IPS DF 4.7 (cell line): ENCODE data around the gene NPAS3.

ENCODE experiments used
- DNase-seq: peaks from one replicate; pipeline ENCODE4 v3.0.0-alpha.2; 2013; ENCODE audit warnings: low spot score; ENCODE audit errors: extremely low read depth

The NPAS3 gene

DNA sequence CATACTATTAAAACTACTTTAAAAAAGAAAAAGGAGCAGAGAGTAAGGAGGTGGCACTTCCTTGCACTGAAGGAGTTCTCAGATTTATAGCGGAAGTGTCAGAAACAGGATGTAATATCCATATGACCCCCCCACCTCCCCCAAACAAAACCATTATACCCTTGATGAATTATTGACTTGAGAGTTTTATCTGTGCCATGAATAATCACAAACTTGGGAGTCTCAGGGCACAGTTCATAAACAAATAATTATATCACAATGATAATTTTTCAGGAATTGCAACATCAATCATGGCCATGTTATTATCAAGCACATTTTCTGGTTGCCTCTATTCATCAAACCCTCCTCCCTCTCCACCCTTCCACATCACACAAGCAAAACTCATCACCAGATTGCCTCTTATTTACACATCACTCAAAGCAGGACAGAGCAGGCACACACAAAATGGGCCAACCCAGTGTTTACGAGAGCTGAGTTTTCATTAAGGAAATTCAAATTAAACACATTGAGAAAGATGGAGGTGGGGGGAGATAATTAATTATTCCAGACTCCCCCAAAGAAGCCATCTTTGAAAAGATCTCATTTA, 870.8 kb downstream of the NPAS3 start:
- DNase-seq = no peak

DNA sequence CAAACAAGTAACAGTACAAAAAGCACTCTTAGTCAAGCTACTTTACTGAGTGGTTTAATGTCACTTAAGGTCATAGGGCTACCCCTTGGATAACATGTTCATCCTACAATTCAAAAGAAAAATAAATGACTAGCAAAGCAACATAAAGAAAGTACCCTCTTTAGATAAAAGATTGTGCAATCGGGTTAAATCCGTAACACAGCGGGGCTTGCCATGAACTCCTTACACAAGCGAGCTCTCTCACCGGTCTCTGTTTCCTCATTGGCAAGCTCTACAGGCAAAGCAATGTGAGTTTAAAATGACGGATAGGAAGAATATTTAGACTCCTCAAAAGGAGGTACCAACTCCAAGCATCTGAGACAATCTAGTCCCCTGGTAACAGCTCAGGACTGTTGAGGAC, 871.6 kb downstream of the NPAS3 start:
- no peak for DNase-seq

- DNase-seq = no peak
These were observed 873.0 kb downstream of the NPAS3 start for GRCh38 chr14:33811721-33812120.

GRCh38 chr14:33812181-33812580, 873.5 kb downstream of the NPAS3 start:
- no peak for DNase-seq

DNA sequence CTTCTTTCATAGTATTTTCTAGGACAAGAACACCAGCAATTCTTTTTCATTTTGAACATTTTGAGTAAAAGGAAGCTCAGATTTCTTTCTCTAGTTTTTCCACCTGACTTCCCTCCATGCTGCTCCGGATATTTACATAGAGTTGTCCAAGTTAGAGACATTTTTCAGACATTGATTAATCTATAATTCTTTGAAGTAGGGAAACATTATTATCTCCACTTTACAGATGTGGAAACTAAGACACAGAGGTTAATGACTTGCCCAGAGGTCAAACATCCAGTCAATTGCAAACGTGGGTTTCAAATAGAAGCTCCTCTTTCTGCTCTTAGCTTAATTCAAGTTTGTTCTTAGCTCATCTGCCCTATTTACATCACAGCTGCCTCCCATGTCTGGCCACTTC, 873.9 kb downstream of the NPAS3 start:
- no peak for DNase-seq

GRCh38 chr14:33814010-33814409, 875.3 kb downstream of the NPAS3 start:
- no peak for DNase-seq

GRCh38 chr14:33833706-33834465, 895.2 kb downstream of the NPAS3 start:
- DNase-seq = no peak

GRCh38 chr14:33834466-33835260, 896.0 kb downstream of the NPAS3 start:
- no peak for DNase-seq

DNA sequence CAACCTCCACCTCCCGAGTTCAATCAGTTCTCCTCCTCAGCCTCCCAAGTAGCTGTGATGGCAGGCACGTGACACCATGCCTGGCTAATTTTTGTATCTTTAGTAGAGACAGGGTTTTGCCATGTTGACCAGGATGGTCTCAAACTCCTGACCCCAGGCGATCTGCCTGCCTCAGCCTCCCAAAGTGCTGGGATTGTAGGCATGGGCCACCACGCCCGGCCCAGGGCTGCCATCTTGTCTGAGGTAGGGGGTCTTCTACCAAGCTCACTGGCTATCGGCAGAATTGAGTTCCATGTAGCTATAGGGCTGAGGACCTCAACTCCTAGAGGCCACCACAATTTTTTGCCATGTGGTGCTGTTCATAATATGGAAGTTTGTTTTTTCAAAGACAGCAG, 896.6 kb downstream of the NPAS3 start:
- DNase-seq = no peak

GRCh38 chr14:33835677-33836076, 897.0 kb downstream of the NPAS3 start:
- DNase-seq = no peak

DNA sequence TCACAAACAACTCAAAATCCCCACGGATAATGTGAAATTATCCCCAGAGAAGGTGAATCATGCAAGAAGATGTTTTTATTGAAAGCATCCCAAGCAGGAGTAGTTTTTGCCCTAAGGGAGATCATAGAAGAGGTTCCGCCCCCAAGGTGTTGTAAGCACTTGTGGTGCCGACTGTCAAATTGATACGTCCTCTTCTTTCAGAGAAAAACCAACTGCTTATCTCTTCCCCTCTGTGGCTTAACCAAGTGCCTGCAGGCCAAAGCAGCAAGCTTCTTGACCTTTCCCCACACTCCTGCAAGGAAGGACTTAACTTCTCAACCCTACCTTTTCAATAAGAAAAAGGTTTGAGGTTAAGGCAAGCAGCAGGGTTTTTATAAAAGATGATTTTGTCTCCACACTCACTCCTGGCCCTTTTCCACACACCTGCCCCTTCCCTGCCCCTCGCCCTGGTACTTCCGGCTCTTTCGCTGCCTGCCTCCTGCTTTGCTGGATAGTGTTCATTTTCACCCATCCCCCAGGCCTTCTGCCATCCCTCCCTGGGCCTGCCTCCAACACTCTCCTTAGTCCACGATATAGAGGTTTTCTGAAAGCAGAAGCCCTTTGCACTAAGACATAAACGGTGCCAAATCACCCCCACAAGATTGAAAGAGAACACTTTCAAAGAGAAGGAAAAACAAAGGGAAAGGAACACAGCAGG, 897.7 kb downstream of the NPAS3 start:
- DNase-seq = no peak

- no peak for DNase-seq
These were observed 898.4 kb downstream of the NPAS3 start for GRCh38 chr14:33836900-33837577.

- no peak for DNase-seq
These were observed 899.4 kb downstream of the NPAS3 start for GRCh38 chr14:33837943-33838683.

DNA sequence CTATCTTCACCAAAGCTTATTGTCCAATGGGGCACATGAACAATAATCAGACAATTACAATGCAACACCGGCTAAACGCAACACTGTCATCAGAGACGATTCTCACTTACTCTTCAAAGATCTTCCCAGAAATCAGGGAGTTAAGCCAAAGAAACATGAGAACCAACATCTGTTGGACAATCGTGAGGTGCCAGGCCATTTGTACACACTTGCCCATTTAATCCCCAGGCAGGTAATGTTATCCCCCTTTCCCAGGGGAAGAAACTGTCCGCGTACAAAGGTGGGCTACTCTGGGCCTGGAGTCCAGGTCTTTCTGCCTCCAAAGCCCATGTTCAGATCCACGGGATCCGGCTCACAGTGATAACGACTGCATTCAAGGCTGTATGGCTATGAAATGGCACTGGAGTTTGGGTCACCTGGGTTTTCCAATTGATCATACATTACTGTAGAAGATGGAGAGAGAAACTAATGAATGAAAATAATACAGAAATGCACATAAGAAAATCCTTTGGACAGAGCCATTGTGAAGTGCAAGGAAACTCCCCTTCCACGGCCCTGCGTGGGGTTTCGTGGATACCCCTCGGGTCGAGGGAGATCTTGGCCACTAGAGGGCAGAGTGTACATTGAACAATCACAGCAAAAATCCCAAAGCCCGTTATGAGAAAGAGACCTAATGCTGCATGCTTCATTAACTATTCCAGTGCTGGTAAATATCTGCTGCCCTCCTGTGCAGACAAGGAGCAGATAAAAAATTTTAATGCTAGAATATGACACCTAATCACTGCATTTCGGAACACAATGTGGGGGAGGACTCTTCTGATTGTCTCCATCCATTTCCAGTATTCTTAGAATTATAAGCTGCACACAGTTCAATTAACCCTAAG, 900.8 kb downstream of the NPAS3 start:
- DNase-seq = no peak

DNA sequence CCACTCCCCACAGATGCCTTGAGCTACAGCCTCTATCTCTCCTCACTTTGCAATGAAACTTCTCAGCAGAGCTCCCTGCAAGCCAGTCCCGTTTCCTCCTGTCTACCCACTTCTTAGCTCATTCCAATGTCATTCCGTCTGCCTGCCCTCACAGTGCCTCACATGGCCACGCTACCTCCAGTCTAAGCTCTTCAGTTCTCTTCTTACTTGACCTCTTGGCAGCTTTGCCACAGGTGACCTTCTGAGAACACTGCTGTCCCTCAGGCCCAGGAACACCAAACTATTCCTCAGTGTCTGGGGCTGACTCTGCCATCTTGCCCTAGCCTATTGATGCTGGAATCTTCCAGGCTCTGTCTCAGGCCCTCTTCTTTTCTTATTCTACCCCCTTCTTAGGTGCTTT, 902.1 kb downstream of the NPAS3 start:
- no peak for DNase-seq

GRCh38 chr14:33842299-33842698, 903.6 kb downstream of the NPAS3 start:
- DNase-seq = no peak

DNA sequence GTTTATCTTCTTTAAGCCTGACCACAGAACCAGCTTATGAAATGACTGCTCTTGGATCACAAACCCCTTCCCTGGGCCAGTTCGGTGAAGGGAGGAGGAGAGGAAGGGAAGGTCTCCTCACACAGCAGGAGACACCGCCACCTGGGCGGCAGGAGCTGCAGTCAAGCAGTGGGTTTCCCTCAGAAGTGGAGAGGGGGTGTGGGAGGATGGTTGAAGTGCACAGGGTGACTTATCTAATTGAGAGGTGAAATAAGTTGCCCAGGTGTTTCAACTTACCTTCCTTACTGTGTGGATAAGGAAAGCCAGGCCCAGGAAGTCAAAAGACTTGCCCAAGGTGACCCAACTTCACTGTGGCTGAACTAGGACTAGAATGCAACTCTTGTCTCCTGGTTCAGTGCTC, 905.4 kb downstream of the NPAS3 start:
- no peak for DNase-seq

- DNase-seq = no peak
These were observed 907.6 kb downstream of the NPAS3 start for GRCh38 chr14:33846100-33846824.

GRCh38 chr14:33847066-33847465, 908.4 kb downstream of the NPAS3 start:
- DNase-seq = no peak
